A673 (cell line): ENCODE results near the gene CYBRD1. TPM values are rescaled to one million over a fixed set of nuclear protein-coding genes. Genes with fewer than 3 reads are reported as not detected.

ENCODE experiments used
- BruUV-seq: library from RNA; stranded (reverse); fragments of 400-500 nt; replicated peaks from 2 replicates; lab custom pipeline; 2021; lab: Mats Ljungman, UMichigan
- CTCF ChIA-PET: fragments of 300-600 bp; sonication (Branson Sonifier 250); formaldehyde crosslinking; loops from one replicate; lab custom pipeline; 2022; ENCODE audit warnings: antibody characterized with exemption; lab: Charles Lee
- POLR2A ChIA-PET: fragments of 300-600 bp; sonication (Branson Sonifier 250); formaldehyde crosslinking; loops from one replicate; lab custom pipeline; 2022; ENCODE audit warnings: antibody characterized with exemption; ENCODE audit not compliant: low non-redundant PET; lab: Charles Lee
- DNase-seq: peaks from one replicate; pipeline ENCODE4 v3.0.0-alpha.2; 2015; ENCODE audit warnings: low spot score
- H3K27ac ChIP-seq: fragments of 200-600 bp; sonication (generic); 2 replicates; pipeline ENCODE4 v1.5.1; 2016; ENCODE audit warnings: mixed run types, low read depth, mild to moderate bottlenecking, mixed read lengths, antibody characterized with exemption, low read length; ENCODE audit not compliant: poor library complexity, severe bottlenecking
- H3K27me3 ChIP-seq: fragments of 200-600 bp; sonication (generic); replicated peaks from 2 replicates; pipeline ENCODE4 v1.6.1; 2017; ENCODE audit warnings: mixed run types, low read depth, mild to moderate bottlenecking, mixed read lengths, antibody characterized with exemption, low read length; ENCODE audit not compliant: insufficient read depth, poor library complexity
- H3K36me3 ChIP-seq: fragments of 200-600 bp; sonication (generic); 2 replicates; pipeline ENCODE4 v1.6.1; 2016; ENCODE audit warnings: mixed run types, mild to moderate bottlenecking, mixed read lengths, antibody characterized with exemption, low read length; ENCODE audit not compliant: insufficient read depth, poor library complexity, severe bottlenecking
- H3K4me1 ChIP-seq: fragments of 200-600 bp; sonication (generic); 2 replicates; pipeline ENCODE4 v1.6.1; 2017; ENCODE audit warnings: mixed run types, mild to moderate bottlenecking, mixed read lengths, antibody characterized with exemption, low read length; ENCODE audit not compliant: insufficient read depth, poor library complexity, severe bottlenecking
- H3K4me3 ChIP-seq: fragments of 200-600 bp; sonication (generic); 2 replicates; pipeline ENCODE4 v1.5.1; 2016; ENCODE audit warnings: low read depth, mixed run types, mild to moderate bottlenecking, mixed read lengths, low read length; ENCODE audit not compliant: poor library complexity, severe bottlenecking
- H3K9me3 ChIP-seq: fragments of 200-600 bp; sonication (generic); 2 replicates; pipeline ENCODE4 v1.6.1; 2016; ENCODE audit warnings: mixed run types, low read depth, mild to moderate bottlenecking, mixed read lengths, antibody characterized with exemption, low read length; ENCODE audit not compliant: poor library complexity, severe bottlenecking
- CTCF ChIP-seq: fragments of 300-800, 200-600 bp; sonication (generic); conservative IDR thresholded peaks from 2 replicates; pipeline ENCODE4 v1.5.1; 2017; ENCODE audit warnings: low read depth, mild to moderate bottlenecking, antibody characterized with exemption, low read length, moderate library complexity, mixed read lengths
- EZH2 ChIP-seq: fragments of 200-600 bp; sonication (generic); IDR thresholded peaks from 2 replicates; pipeline ENCODE4 v1.6.1; 2017; ENCODE audit warnings: borderline replicate concordance, low read depth, mild to moderate bottlenecking, mixed read lengths, antibody characterized with exemption, low read length; ENCODE audit not compliant: poor library complexity, severe bottlenecking
- intact Hi-C: fragments of 100-400 bp; cut with micrococcal nuclease; formaldehyde crosslinking; loops from one replicate; pipeline ENCODE4 v1.10.0; 2022; ENCODE audit not compliant: unreplicated experiment
- total RNA-seq: library from RNA; stranded (reverse); gene quantifications from 2 replicates; pipeline ENCODE4 v1.2.3, GENCODE V29; 2021

CYBRD1 gene
- total RNA-seq, 1 experiment from 2014 or later: 7.3 TPM

GRCh38 chr2:171479154-171479814 is 43.0 kb upstream of the CYBRD1 start:
- CTCF ChIA-PET: no interaction called here
- no TSS peak for BruUV-seq
- POLR2A ChIA-PET: no interaction called here
- TF ChIP-seq CTCF (no peak), EZH2 (no peak)
- Histone ChIP-seq H3K4me1 (no peaks in the 10 kb centered on the region), H3K27ac (no peak overlapping the region), H3K4me3 (no peak overlapping the region), H3K27me3 (no peaks in the 10 kb centered on the region), H3K9me3 (no peaks in the 10 kb centered on the region), H3K36me3 (peaks cover 9% of the 10 kb centered on the region)
- intact Hi-C loops: no loop called here
- DNase-seq: no peak

- H3K9me3 ChIP-seq: no peaks in the 10 kb centered on the region
- H3K4me3 ChIP-seq: no peak overlapping the region
- ChIA-PET CTCF (no interaction called here), POLR2A (no interaction called here)
- peaks cover 7% of the 10 kb centered on the region for H3K36me3 ChIP-seq
- intact Hi-C loops: no loop called here
- no TSS peak for BruUV-seq
- TF ChIP-seq CTCF (no peak), EZH2 (no peak)
- no peak overlapping the region for H3K27ac ChIP-seq
- no peak for DNase-seq
- H3K27me3 ChIP-seq: no peaks in the 10 kb centered on the region
- H3K4me1 ChIP-seq: no peaks in the 10 kb centered on the region
Observed at GRCh38 chr2:171480908-171481307, 41.4 kb upstream of the CYBRD1 start.

GRCh38 chr2:171482308-171482707 is 40.0 kb upstream of the CYBRD1 start:
- POLR2A ChIA-PET: no interaction called here
- intact Hi-C loops: no loop called here
- Histone ChIP-seq H3K4me3 (no peak overlapping the region), H3K36me3 (peaks cover 4% of the 10 kb centered on the region), H3K27me3 (no peaks in the 10 kb centered on the region), H3K4me1 (no peaks in the 10 kb centered on the region), H3K9me3 (no peaks in the 10 kb centered on the region), H3K27ac (no peak overlapping the region)
- no peak for DNase-seq
- TF ChIP-seq EZH2 (no peak), CTCF (no peak)
- CTCF ChIA-PET: no interaction called here
- no TSS peak for BruUV-seq
